Measurements from ENCODE around the gene DNASE2B. TPM values are rescaled to one million over a fixed set of nuclear protein-coding genes. Genes with fewer than 3 reads are reported as not detected.

The DNASE2B gene
- total RNA-seq, 1 experiment from 2014 or later: not detected

DNA sequence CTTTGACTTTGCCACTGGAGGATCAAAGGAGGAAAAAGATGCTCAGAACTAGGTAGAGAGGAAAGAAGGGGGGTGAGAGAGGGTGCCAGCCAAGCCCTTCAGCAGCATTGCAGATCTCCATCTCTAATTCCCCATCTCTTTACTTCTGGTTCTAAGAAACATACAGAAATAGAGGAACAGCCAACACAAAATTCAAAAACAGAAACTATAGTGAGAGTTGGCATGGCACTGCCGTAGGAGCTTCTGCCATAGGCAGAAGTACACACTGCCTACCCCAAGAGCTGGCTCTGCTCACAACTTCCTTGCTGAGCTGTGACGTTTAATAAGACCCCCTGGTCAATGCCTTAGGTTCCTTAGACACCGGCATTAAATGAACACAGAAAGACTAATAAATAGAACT is 54.2 kb downstream of the DNASE2B start:
- no peak for DNase-seq (ENCODE audit: unreplicated experiment)
- no peak overlapping the region for H3K4me3 Mint-ChIP-seq (ENCODE audit: unreplicated experiment)
- H3K36me3 Mint-ChIP-seq (ENCODE audit: insufficient read depth, unreplicated experiment): no peaks in the 10 kb centered on the region
- H3K27me3 Mint-ChIP-seq (ENCODE audit: insufficient read depth, unreplicated experiment): peaks cover 15% of the 10 kb centered on the region
- no peaks in the 10 kb centered on the region for H3K4me1 Mint-ChIP-seq (ENCODE audit: insufficient read depth, unreplicated experiment)
- H3K9me3 Mint-ChIP-seq (ENCODE audit: unreplicated experiment): no peaks in the 10 kb centered on the region
- ChIA-PET POLR2A (interaction anchor here (1.2 kb wide), 1 partner anchor 321 kb away, joined by 3 read pairs; no protein-coding TSS in a partner anchor), CTCF (interaction anchor here (1.0 to 1.2 kb wide), 3 partner anchors 10 to 168 kb away, joined by 3 to 12 read pairs (median 3); no protein-coding TSS in a partner anchor)
- no peak overlapping the region for H3K27ac Mint-ChIP-seq (ENCODE audit: low read depth, unreplicated experiment)
- TF ChIP-seq, protein P1, sequence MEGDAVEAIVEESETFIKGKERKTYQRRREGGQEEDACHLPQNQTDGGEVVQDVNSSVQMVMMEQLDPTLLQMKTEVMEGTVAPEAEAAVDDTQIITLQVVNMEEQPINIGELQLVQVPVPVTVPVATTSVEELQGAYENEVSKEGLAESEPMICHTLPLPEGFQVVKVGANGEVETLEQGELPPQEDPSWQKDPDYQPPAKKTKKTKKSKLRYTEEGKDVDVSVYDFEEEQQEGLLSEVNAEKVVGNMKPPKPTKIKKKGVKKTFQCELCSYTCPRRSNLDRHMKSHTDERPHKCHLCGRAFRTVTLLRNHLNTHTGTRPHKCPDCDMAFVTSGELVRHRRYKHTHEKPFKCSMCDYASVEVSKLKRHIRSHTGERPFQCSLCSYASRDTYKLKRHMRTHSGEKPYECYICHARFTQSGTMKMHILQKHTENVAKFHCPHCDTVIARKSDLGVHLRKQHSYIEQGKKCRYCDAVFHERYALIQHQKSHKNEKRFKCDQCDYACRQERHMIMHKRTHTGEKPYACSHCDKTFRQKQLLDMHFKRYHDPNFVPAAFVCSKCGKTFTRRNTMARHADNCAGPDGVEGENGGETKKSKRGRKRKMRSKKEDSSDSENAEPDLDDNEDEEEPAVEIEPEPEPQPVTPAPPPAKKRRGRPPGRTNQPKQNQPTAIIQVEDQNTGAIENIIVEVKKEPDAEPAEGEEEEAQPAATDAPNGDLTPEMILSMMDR (IDR thresholded peaks at IDR 0.05; ENCODE audit: unreplicated experiment): no peak
- no TSS peak for BruUV-seq (replicated peaks)
- intact Hi-C loops (cut with micrococcal nuclease): no loop called here

DNA sequence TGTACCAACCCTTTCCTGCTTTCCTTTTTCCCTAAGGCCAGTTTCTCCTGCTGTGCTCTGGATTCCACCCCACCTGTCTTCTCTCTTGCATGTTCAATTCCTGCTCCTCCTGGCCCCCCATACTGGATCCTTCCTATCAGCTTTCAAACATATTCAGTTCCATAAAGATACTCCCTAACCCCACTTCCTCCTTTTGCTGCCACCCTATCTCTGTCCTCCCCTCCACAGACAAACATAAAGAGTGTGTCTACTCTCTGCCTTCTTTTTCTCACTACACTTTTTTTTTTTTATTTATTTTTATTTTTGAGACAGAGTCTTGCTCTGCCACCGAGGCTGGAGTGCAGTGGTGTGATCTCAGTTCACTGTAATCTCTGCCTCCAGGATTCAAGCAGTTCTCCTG is 63.8 kb downstream of the DNASE2B start:
- H3K27me3 Mint-ChIP-seq (ENCODE audit: insufficient read depth, unreplicated experiment): peaks cover 15% of the 10 kb centered on the region
- CTCF ChIA-PET: interaction anchor here (0.6 to 1.0 kb wide), 2 partner anchors 195 to 292 kb away, joined by 3 to 4 read pairs; no protein-coding TSS in a partner anchor
- no peak for DNase-seq (ENCODE audit: unreplicated experiment)
- TF ChIP-seq, protein P1 (IDR thresholded peaks at IDR 0.05; ENCODE audit: unreplicated experiment): no peak
- intact Hi-C loops (cut with micrococcal nuclease): no loop called here
- POLR2A ChIA-PET: interaction anchor here (1.1 kb wide), 1 partner anchor 42 kb away, joined by 3 read pairs; no protein-coding TSS in a partner anchor
- no peaks in the 10 kb centered on the region for H3K4me1 Mint-ChIP-seq (ENCODE audit: insufficient read depth, unreplicated experiment)
- no peaks in the 10 kb centered on the region for H3K36me3 Mint-ChIP-seq (ENCODE audit: insufficient read depth, unreplicated experiment)
- BruUV-seq (replicated peaks): no TSS peak
- H3K4me3 Mint-ChIP-seq (ENCODE audit: unreplicated experiment): no peak overlapping the region
- no peaks in the 10 kb centered on the region for H3K9me3 Mint-ChIP-seq (ENCODE audit: unreplicated experiment)
- no peak overlapping the region for H3K27ac Mint-ChIP-seq (ENCODE audit: low read depth, unreplicated experiment)

Other genes starting within 250 kb of the DNASE2B start
- gene SAMD13, start 96.8 kb upstream of the DNASE2B start, total RNA-seq (2022): 1.2 and 1.3 TPM in 2 replicates
- 36.0 and 43.1 TPM in 2 replicates for gene RPF1, start 80.8 kb downstream of the DNASE2B start, total RNA-seq (2022)
- 1.0 and 1.2 TPM in 2 replicates for gene SPATA1, start 107.9 kb downstream of the DNASE2B start, total RNA-seq (2022)
- 121 and 122 TPM in 2 replicates for gene GNG5, start 108.1 kb downstream of the DNASE2B start, total RNA-seq (2022)
- gene CTBS, start 176.0 kb downstream of the DNASE2B start, total RNA-seq (2022): 14.0 and 20.9 TPM in 2 replicates

Data from MCF 10A (cell line).